IMR-90 (cell line): Measurements from ENCODE around the gene RERE.

Experiments used
- POLR2A ChIP-seq: IDR thresholded peaks from 2 replicates; pipeline ENCODE4 v1.6.1; 2012; ENCODE audit warnings: mild to moderate bottlenecking, low read depth, low read length
- RFX5 ChIP-seq: IDR thresholded peaks from 2 replicates; pipeline ENCODE4 v1.8.0; 2012; ENCODE audit warnings: low read depth, mild to moderate bottlenecking, low read length, moderate library complexity
- TF ChIP-seq, protein P1 (sequence below): conservative IDR thresholded peaks from 2 replicates; pipeline ENCODE4 v1.5.1; 2012; ENCODE audit warnings: mild to moderate bottlenecking, low read depth, low read length, improper control_type of control experiment

DNA sequence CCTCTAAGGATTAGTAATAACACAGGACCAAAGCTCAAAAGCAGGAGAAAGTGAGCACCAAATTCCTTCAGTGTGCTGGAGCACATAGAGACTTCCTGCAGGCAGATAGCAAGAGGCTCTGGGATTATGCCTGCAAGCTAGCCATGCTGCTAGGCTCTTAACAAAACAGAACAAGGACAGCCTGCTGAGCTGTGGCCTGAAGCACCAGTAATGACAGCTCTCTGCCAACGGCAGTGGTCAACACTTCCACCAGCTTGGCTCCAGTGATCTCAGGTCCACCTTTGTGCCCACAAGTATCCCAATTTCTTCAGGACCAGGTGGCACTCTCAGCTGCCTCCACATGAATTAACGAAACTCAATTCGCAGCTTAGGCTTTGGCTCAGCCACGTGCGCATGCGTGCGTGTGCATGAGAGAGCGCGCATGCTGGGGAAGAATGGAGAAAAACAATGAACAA, 435.4 kb downstream of the RERE start:
- TF ChIP-seq RFX5 (no peak), POLR2A (no peak)
- TF ChIP-seq, protein P1, sequence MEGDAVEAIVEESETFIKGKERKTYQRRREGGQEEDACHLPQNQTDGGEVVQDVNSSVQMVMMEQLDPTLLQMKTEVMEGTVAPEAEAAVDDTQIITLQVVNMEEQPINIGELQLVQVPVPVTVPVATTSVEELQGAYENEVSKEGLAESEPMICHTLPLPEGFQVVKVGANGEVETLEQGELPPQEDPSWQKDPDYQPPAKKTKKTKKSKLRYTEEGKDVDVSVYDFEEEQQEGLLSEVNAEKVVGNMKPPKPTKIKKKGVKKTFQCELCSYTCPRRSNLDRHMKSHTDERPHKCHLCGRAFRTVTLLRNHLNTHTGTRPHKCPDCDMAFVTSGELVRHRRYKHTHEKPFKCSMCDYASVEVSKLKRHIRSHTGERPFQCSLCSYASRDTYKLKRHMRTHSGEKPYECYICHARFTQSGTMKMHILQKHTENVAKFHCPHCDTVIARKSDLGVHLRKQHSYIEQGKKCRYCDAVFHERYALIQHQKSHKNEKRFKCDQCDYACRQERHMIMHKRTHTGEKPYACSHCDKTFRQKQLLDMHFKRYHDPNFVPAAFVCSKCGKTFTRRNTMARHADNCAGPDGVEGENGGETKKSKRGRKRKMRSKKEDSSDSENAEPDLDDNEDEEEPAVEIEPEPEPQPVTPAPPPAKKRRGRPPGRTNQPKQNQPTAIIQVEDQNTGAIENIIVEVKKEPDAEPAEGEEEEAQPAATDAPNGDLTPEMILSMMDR, result no peak
